ENCODE data around the gene CEP78.

GRCh38 chr9:78321505-78321904 is 85.6 kb downstream of the CEP78 start:
- TF ChIP-seq CTCF (IDR thresholded peaks at IDR 0.05) (no peak), EP300 (IDR thresholded peaks at IDR 0.05) (no peak), POLR2A (IDR thresholded peaks at IDR 0.05; ENCODE audit: low read depth) (no peak), POLR2AphosphoS5 (IDR thresholded peaks at IDR 0.05) (no peak)

Data from esophagus muscularis mucosa (tissue), 4 donors.